HL-60 (cell line): Measurements from ENCODE around the gene BABAM2.

ENCODE experiments used
- DNase-seq, 2 experiments: peaks; one replicate each; pipeline ENCODE4 v3.0.0-alpha.2; 2010 to 2020; ENCODE audit warnings: low read depth in 1 of 2, low spot score in 1 of 2
- H3K27ac ChIP-seq: fragments of 250-450 bp; sonication (Bioruptor Pico); replicated peaks from 2 replicates; pipeline ENCODE4 v1.5.1; 2020; ENCODE audit warnings: mild to moderate bottlenecking, moderate library complexity
- H3K27me3 ChIP-seq: fragments of 250-450 bp; sonication (Bioruptor Pico); 2 replicates; pipeline ENCODE4 v1.5.1; 2021; ENCODE audit warnings: mild to moderate bottlenecking, moderate library complexity; ENCODE audit not compliant: insufficient read depth, poor library complexity, severe bottlenecking
- H3K4me3 ChIP-seq: replicated peaks from 2 replicates; pipeline ENCODE4 v1.5.1; 2011; ENCODE audit warnings: mild to moderate bottlenecking, control low read depth, low read length; ENCODE audit not compliant: insufficient read depth
- CTCF ChIP-seq: IDR thresholded peaks from one replicate; pipeline ENCODE4 v1.5.1; 2011; ENCODE audit warnings: low read length, control low read depth, inconsistent platforms; ENCODE audit not compliant: insufficient read depth
- GABPA ChIP-seq: IDR thresholded peaks from 2 replicates; pipeline ENCODE4 v1.6.1; 2012; ENCODE audit warnings: low read depth
- POLR2AphosphoS5 ChIP-seq: IDR thresholded peaks from 2 replicates; pipeline ENCODE4 v1.6.1; 2012; ENCODE audit warnings: low read depth
- SPI1 ChIP-seq: IDR thresholded peaks from 2 replicates; pipeline ENCODE4 v1.6.1; 2012; ENCODE audit warnings: low read depth, mild to moderate bottlenecking, borderline replicate concordance
- TF ChIP-seq, protein P1 (sequence below): IDR thresholded peaks from 2 replicates; pipeline ENCODE4 v1.6.1; 2012; ENCODE audit warnings: low read depth; ENCODE audit not compliant: insufficient replicate concordance

BABAM2 gene

DNA sequence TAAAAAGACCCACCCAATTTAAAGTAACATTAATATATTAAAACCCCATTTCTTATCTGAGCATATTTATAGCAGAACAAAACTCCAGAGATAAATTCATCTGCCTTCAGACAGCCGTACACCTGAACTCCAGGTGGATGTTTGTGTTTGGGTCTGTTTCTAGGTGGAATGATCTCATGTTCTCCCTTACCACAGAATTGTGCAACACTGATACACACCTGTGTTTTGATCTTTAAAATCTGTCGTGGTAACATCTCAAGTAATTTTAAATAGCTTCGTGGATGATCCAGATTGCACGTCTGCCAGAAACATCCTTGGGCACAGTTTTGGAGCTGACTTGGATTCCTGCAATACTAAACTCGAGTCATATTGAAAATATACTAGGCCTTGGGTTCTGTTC is 294.6 kb downstream of the BABAM2 start:
- TF ChIP-seq POLR2AphosphoS5 (no peak), GABPA (no peak), CTCF (no peak), SPI1 (no peak)
- TF ChIP-seq, protein P1, sequence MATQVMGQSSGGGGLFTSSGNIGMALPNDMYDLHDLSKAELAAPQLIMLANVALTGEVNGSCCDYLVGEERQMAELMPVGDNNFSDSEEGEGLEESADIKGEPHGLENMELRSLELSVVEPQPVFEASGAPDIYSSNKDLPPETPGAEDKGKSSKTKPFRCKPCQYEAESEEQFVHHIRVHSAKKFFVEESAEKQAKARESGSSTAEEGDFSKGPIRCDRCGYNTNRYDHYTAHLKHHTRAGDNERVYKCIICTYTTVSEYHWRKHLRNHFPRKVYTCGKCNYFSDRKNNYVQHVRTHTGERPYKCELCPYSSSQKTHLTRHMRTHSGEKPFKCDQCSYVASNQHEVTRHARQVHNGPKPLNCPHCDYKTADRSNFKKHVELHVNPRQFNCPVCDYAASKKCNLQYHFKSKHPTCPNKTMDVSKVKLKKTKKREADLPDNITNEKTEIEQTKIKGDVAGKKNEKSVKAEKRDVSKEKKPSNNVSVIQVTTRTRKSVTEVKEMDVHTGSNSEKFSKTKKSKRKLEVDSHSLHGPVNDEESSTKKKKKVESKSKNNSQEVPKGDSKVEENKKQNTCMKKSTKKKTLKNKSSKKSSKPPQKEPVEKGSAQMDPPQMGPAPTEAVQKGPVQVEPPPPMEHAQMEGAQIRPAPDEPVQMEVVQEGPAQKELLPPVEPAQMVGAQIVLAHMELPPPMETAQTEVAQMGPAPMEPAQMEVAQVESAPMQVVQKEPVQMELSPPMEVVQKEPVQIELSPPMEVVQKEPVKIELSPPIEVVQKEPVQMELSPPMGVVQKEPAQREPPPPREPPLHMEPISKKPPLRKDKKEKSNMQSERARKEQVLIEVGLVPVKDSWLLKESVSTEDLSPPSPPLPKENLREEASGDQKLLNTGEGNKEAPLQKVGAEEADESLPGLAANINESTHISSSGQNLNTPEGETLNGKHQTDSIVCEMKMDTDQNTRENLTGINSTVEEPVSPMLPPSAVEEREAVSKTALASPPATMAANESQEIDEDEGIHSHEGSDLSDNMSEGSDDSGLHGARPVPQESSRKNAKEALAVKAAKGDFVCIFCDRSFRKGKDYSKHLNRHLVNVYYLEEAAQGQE, result no peak
- Histone ChIP-seq H3K27me3 (no peaks in the 10 kb centered on the region), H3K27ac (no peak overlapping the region), H3K4me3 (no peak overlapping the region)
- no peak for DNase-seq

GRCh38 chr2:28185891-28186290 is 295.4 kb downstream of the BABAM2 start:
- TF ChIP-seq SPI1 (no peak), CTCF (no peak), GABPA (no peak), POLR2AphosphoS5 (no peak)
- TF ChIP-seq, protein P1, result no peak
- Histone ChIP-seq H3K27ac (no peak overlapping the region), H3K4me3 (no peak overlapping the region), H3K27me3 (no peaks in the 10 kb centered on the region)
- no peak for DNase-seq

DNA sequence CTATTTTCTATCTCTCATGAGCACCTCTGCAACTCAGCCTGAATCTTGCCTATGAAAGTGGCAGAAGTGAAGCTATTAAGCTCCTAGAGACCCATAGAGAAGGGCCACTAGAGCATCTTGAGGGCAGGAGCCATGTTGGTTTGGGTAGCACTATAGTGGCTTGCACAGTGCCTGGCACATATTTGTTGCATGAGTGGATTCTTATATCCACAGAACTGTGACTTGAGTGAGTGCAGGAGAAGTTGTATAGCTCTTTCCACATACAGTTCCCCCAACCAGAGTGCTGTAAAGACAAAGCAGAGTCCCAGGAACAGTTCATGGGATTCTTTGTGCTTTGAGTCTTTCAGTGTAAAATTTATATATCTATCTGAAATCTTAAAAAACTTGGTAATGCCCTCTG is 296.7 kb downstream of the BABAM2 start:
- TF ChIP-seq, protein P1, result no peak
- TF ChIP-seq POLR2AphosphoS5 (no peak), GABPA (no peak), SPI1 (no peak)
- no peak for DNase-seq
- H3K4me3 ChIP-seq, result no peak overlapping the region
- no peak overlapping the region for H3K27ac ChIP-seq
- H3K27me3 ChIP-seq, result no peaks in the 10 kb centered on the region

DNA sequence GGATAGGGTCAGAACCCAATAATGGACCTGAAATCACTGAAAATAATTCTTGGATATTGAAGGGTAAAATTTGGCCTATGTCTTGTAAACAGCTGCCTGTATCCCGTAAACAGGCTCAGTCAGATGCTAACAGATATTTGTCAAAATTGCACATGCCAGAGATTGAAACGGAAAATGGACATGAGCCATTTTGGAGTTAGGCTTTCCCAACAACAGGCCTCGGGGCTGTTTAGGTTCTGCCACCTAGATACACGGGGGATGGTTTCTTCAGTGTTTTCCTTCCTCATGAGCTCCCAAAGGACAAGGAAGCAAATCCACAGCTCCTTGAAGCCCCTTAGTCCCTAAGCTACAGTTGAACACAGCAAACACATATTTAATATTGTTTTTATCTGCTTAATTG is 297.9 kb downstream of the BABAM2 start:
- Histone ChIP-seq H3K4me3 (no peak overlapping the region), H3K27ac (no peak overlapping the region), H3K27me3 (no peaks in the 10 kb centered on the region)
- no peak for DNase-seq
- TF ChIP-seq, protein P1, result no peak
- TF ChIP-seq POLR2AphosphoS5 (no peak), GABPA (no peak)
